ENCODE results near the gene TMOD2.

TMOD2 gene

GRCh38 chr15:51863131-51863530 is 111.7 kb downstream of the TMOD2 start:
- no peak for DNase-seq

DNA sequence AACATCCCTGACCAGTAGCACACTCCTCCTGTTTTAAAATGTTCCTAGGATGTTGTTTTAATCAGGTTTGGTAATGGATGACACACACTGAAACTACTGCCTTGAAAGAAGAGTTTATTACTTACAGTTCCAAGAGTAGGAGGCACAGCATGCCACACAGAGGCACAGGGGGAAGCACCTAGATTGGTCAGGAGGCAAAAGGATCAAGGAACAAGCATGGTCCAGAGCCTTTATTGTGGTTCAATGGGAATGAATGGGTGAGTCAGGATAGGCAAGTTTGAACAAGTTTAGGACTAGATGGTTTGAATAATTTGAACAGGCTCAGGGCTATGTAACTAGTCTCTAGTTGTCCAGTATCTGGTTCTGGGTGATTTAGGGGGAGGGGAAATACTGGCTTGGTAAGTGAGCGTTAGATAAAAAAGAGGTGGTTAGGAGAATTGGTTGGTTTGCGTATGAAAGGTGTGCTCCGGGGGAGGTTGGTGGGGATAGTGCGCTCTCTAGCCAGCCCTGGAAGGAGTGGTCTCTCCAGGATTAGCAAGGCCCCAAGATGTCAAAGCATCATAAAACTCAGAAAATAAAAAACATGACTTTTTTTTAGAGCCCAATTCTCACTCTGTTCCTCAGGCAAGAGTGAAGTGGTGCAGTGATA is 113.1 kb downstream of the TMOD2 start:
- DNase-seq = no peak

- no peak for DNase-seq
These were observed 113.9 kb downstream of the TMOD2 start for GRCh38 chr15:51865317-51865716.
